HG03558 (cell line): ENCODE data around the gene GALNT15.

ENCODE experiments used
- ATAC-seq: cut with Tn5 transposase; IDR thresholded peaks from one replicate; pipeline ENCODE4 v1.9.1; 2021; ENCODE audit warnings: moderate number of reproducible peaks; ENCODE audit not compliant: unreplicated experiment; ENCODE audit errors: extremely low read depth

The GALNT15 gene, protein sequence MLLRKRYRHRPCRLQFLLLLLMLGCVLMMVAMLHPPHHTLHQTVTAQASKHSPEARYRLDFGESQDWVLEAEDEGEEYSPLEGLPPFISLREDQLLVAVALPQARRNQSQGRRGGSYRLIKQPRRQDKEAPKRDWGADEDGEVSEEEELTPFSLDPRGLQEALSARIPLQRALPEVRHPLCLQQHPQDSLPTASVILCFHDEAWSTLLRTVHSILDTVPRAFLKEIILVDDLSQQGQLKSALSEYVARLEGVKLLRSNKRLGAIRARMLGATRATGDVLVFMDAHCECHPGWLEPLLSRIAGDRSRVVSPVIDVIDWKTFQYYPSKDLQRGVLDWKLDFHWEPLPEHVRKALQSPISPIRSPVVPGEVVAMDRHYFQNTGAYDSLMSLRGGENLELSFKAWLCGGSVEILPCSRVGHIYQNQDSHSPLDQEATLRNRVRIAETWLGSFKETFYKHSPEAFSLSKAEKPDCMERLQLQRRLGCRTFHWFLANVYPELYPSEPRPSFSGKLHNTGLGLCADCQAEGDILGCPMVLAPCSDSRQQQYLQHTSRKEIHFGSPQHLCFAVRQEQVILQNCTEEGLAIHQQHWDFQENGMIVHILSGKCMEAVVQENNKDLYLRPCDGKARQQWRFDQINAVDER

GRCh38 chr3:16174389-16174788, at the start of gene GALNT15:
TSS of gene GALNT15 (plus strand) at chr3:16174680. CDS start at chr3:16175152, 472 bp downstream.
- ATAC-seq: no peak

GRCh38 chr3:16126634-16127033, 47.8 kb upstream of the GALNT15 start:
- ATAC-seq: no peak

DNA sequence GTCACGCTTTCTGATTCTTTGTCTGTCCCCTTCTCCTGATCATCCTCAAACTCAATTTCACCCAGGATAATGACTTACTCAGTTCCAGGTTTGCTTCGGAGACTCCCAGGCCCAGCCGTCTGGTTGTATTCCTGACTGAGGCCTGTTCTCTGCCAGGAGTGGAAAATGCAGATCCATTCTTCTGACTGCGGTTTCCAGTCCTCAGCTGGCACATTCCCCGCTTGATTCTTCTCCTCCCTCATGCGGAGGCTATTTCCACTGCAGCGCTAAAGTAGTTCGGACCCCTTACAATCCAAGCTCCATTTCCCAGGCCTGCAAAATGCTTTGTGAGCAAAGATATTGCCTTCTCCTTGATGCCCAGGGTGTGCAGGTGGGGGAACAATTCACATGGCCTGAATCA, 47.2 kb upstream of the GALNT15 start:
- ATAC-seq: no peak

DNA sequence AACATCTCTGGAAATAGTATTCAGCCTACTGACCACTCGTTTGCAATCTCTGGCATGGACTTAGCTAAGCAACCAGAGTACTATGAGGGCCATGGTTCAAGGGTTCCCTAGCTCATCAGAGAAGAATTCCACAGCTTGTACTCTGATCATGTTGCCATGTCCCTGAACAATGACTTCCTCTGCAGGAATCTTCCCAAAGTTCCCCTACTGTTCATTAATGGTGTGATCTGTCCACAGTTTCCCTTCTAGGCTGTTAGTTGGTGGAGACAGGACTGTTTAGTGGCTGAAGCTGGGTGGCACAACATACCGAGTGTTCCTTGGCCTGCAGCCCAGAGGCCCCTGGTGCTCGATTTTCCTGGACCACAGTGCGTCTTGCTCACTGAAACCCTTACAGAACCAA, 44.4 kb upstream of the GALNT15 start:
- ATAC-seq: no peak

DNA sequence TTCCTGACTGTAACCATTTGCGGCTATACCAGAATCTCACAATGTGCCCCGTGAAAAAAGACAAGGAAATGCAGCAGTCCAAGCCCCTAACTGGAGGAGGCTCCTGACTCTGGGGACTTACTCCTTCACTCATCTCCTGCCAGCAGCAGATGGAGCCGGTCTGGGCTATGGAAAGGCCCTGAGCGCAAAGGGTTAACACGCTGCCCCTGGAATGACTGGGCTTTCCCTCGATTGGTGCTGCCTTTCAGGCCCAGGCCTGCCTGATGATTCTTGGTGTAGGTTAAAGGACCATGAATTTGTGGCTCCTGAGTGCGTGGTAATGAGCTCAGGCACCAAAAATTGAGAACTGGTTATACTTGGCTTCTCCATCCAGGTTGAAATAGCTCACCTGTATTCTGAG, 42.3 kb upstream of the GALNT15 start:
- no peak for ATAC-seq

DNA sequence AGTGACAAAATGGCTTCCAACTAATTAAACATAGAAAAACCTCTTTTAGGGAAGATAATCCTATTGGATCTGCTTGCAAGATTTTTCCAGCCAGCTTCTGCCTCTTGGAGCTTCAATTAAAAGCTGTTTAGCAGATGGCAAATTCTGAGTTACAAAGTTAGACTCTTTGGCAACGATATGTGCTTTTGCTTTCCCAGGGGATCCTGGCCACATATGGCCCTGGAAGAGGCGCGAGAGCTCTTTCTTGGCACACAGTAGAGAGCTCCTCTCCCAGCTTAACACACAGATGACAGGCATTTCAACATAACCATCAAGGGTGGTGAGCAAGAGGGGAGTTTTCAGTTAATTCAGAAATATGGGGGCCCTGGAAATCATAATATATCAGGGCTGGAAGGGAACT, 41.6 kb upstream of the GALNT15 start:
- ATAC-seq: no peak

GRCh38 chr3:16134173-16134928, 40.1 kb upstream of the GALNT15 start:
- ATAC-seq: no peak

DNA sequence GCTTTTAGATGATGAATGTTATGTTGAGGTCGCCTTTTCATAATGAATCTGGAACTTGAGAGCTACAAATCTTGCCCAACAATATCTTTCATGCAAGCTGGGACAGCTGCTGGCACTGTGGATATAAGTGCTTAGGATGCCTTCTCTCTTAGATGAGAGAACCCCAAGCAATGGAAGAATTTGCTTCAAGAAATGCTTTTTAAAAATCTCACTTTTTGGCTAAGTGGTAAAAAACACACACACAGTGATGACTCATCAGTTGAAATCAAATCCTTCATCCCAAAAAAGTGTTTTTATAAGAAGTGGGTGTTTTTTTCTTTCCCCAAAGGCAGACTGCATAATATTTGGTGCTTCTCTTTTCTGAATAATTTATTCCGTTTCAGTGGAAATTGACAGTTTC, 38.4 kb upstream of the GALNT15 start:
- ATAC-seq: no peak

DNA sequence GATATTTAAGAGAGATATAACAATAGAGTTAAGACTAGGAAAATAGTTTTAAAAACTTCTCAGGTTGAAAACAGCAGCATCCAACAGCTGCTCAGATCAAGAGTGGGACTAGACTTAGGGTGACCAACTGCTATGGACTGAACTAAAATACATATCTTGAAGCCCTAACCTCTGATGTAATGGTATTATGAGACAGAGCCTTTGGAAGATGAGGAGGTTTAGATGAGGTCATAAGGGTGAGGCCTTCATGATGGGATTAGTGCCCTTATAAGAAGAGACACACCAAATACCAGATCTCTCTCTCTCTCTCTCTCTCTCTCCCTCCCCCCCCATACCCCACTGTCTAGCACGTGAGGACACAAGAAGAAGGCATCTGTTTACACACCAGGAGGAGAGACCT, 37.4 kb upstream of the GALNT15 start:
- no peak for ATAC-seq

DNA sequence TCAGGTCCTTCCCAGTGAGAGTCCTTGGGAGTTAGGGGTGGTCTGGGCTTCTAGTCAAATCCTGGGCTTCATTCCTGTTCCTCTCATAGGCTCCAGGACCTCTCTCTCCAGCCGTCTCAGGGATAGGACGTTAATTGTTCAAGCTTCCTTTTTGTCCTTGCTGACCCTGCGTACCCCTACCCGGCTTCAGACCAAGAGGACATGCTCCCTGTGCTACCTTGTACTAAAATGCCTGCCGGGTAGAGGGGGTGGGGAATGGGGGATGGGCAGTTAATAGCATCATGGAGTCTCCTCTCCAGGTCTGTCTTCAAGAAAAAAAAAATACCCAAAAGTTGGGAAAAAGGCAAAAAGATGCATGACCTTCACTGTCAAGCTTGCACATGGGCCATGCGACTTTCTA, 36.5 kb upstream of the GALNT15 start:
- ATAC-seq: no peak

DNA sequence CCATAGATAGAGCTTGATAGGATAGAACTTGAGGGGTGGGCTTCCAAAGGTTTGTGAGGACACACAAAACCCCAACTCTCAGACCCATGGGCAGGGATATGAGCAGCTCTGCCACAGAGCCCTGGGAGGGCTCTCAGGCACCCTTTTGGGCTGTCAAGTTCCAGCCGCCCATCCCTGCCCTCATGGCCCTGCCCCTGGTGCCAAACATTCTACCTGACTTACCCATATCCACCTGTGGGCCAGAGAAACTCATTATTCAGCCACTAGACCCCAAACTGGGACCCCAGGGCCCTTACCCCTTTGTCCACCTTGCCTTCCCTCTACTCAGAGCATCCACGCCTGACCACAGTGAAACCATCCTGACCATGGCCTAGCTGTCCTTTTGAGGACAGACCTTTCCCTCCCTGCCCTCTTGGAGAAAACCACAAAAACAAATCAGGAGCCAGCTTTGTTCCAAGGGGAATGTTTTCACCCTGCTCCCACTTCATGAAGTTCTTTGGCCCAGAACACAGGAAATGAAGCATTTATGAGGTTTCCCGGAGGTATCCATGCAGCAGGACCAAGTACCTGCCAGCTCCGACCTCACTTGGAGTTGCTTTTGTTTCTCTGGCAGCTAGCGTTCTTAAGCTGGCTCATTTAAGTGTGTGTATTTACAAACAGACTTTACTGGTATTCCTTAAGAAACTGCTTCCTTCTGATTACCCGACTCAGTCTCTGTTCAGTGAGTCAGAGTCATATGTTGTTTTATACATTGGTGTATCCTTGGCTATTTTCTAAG, 34.2 kb upstream of the GALNT15 start:
- ATAC-seq: no peak

- ATAC-seq: no peak
Measured at GRCh38 chr3:16140894-16141285, 33.6 kb upstream of the GALNT15 start.

DNA sequence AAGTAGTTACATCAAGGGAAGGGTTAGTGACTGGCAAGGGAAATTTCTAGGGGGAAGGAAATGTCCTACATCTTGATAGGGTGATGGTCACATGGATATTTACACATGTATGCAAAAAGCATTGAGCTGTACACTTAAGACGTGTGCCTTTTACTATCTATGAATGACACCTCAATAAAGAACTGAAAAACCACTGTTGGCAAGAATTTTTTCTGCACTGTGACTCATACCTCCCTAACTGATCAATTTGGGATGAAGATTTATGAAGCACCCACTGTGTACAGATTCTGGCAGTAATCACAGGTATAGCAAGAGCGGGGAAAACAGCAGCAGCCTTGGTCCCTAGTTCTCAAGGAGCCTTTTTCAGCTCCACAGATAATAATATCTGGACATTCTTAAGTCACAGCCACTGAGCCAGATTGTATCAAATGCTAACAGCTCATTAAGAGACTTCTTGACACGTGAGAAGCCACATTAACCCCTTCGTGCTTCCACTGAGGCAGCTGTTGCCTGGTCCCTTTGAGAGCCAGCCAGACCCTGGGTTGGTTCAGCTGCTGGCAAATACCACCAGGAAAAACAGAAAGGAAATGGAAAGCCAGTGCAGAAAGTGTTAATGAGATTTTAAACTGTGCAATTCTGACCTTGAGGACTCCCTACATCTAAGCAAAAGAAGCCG, 32.0 kb upstream of the GALNT15 start:
- no peak for ATAC-seq

GRCh38 chr3:16143861-16144447, 30.5 kb upstream of the GALNT15 start:
- ATAC-seq: no peak

DNA sequence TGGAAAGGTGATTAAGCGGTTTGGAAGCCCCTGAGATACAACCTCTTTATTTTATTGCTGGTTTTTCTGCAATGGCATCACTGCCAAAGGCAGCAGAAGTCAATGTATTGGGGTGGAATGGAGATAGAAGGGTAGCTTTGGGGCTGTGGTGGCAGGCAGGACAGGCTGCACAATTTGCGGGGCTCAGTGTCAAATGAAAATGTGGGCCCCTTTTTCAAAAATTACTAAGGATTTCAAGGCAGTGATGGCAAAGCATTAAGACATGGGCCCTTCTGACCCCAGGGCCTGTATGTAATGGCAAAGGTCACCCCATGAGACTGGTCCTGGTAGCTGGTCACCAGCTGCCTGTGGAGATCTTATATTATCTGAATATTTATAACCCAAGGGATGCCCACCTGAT, 29.3 kb upstream of the GALNT15 start:
- no peak for ATAC-seq

GRCh38 chr3:16146015-16146730, 28.3 kb upstream of the GALNT15 start:
- no peak for ATAC-seq

GRCh38 chr3:16147220-16147994, 27.1 kb upstream of the GALNT15 start:
- no peak for ATAC-seq

DNA sequence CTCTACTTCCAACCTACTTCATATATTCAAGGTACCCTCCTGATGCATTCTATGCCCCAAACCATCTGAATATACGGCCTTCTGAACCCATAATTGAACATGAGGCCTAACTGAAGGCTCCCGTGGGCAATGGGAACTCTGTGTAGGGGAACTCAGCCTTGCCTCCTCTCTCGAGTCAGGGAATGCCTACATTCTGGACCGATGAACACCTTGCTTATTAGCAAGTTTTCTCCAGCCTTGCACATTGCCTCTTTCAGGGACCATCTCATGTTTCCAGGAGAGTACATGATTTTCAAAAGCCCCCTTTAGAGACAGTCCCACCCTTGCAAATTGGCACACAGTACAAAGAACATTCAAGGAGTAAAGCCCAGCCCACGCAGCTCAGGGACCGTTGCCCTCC, 26.3 kb upstream of the GALNT15 start:
- ATAC-seq: no peak
